Hepatocyte (in vitro differentiated cells): ENCODE measurements around the gene CBX4. TPM values are rescaled to one million over a fixed set of nuclear protein-coding genes. Genes with fewer than 3 reads are reported as not detected.

Experiments
- DNase-seq: peaks from one replicate; pipeline ENCODE4 v3.0.0-alpha.2; 2016; ENCODE audit warnings: low spot score
- H2AFZ ChIP-seq: fragments of 200-600 bp; sonication (generic); 2 replicates; pipeline ENCODE4 v1.6.0; 2016; ENCODE audit warnings: antibody characterized with exemption, mild to moderate bottlenecking
- H3K27ac ChIP-seq: fragments of 200-600 bp; sonication (generic); 2 replicates; pipeline ENCODE4 v1.5.1; 2016; ENCODE audit warnings: mild to moderate bottlenecking
- H3K27me3 ChIP-seq: fragments of 200-600 bp; sonication (generic); 2 replicates; pipeline ENCODE4 v1.6.1; 2016
- H3K36me3 ChIP-seq: fragments of 200-600 bp; sonication (generic); replicated peaks from 2 replicates; pipeline ENCODE4 v1.5.1; 2016; ENCODE audit warnings: low read depth; ENCODE audit not compliant: insufficient read depth
- H3K4me1 ChIP-seq: fragments of 200-600 bp; sonication (generic); 2 replicates; pipeline ENCODE4 v1.5.1; 2016; ENCODE audit warnings: mild to moderate bottlenecking, moderate library complexity; ENCODE audit not compliant: insufficient read depth
- H3K4me2 ChIP-seq: fragments of 200-600 bp; sonication (generic); 2 replicates; pipeline ENCODE4 v1.6.0; 2016
- H3K4me3 ChIP-seq: fragments of 200-600 bp; sonication (generic); 2 replicates; pipeline ENCODE4 v1.5.1; 2016; ENCODE audit warnings: mild to moderate bottlenecking
- H3K79me2 ChIP-seq: fragments of 200-600 bp; sonication (generic); 2 replicates; pipeline ENCODE4 v1.6.0; 2017; ENCODE audit warnings: mild to moderate bottlenecking
- H3K9me2 ChIP-seq: fragments of 200-600 bp; sonication (generic); replicated peaks from 2 replicates; pipeline ENCODE4 v1.6.0; 2017; ENCODE audit warnings: mild to moderate bottlenecking; ENCODE audit not compliant: insufficient read depth
- H3K9me3 ChIP-seq: fragments of 200-600 bp; sonication (generic); 2 replicates; pipeline ENCODE4 v1.5.1; 2016; ENCODE audit warnings: low read depth, mild to moderate bottlenecking
- H4K20me1 ChIP-seq: fragments of 200-600 bp; sonication (generic); 2 replicates; pipeline ENCODE4 v1.6.0; 2016; ENCODE audit warnings: mild to moderate bottlenecking; ENCODE audit not compliant: insufficient read depth, poor library complexity, severe bottlenecking
- EZH2 ChIP-seq: fragments of 200-600 bp; sonication (generic); IDR thresholded peaks from 2 replicates; pipeline ENCODE4 v1.6.1; 2016; ENCODE audit warnings: antibody characterized with exemption, mild to moderate bottlenecking, borderline replicate concordance
- EZH2phosphoT487 ChIP-seq: fragments of 200-600 bp; sonication (generic); IDR thresholded peaks from one replicate; pipeline ENCODE4 v1.6.1; 2018; ENCODE audit warnings: antibody characterized with exemption, mild to moderate bottlenecking, low read depth, moderate library complexity; ENCODE audit not compliant: unreplicated experiment, severe bottlenecking
- WGBS: methylation state at CpG from one replicate; pipeline ENCODE4 v1.1.6; 2016; ENCODE audit warnings: low lambda C conversion rate; ENCODE audit errors: missing lambda C conversion rate; 5-methylcytosine and 5-hydroxymethylcytosine counted together
- polyA plus RNA-seq: library from polyadenylated mRNA; unstranded; fragments of >200 nt; fragmentation: Nextera tagmentation; extraction: Ambion mirVana; gene quantifications from 2 replicates; pipeline ENCODE4 v1.2.1, GENCODE V29; 2016
- total RNA-seq: library from RNA; depleted of rRNA; stranded (reverse); fragments of >200 nt; gene quantifications from 2 replicates; pipeline ENCODE4 v1.2.3, GENCODE V29; 2014
- TF ChIP-seq, protein P1 (sequence below): fragments of 200-600 bp; sonication (generic); IDR thresholded peaks from 2 replicates; pipeline ENCODE4 v1.5.1; 2016; ENCODE audit warnings: antibody characterized with exemption, mild to moderate bottlenecking; ENCODE audit not compliant: poor library complexity

The CBX4 gene
- total and polyA plus RNA-seq, 2 experiments from 2014 or later: 56.1 to 86.7 TPM

DNA sequence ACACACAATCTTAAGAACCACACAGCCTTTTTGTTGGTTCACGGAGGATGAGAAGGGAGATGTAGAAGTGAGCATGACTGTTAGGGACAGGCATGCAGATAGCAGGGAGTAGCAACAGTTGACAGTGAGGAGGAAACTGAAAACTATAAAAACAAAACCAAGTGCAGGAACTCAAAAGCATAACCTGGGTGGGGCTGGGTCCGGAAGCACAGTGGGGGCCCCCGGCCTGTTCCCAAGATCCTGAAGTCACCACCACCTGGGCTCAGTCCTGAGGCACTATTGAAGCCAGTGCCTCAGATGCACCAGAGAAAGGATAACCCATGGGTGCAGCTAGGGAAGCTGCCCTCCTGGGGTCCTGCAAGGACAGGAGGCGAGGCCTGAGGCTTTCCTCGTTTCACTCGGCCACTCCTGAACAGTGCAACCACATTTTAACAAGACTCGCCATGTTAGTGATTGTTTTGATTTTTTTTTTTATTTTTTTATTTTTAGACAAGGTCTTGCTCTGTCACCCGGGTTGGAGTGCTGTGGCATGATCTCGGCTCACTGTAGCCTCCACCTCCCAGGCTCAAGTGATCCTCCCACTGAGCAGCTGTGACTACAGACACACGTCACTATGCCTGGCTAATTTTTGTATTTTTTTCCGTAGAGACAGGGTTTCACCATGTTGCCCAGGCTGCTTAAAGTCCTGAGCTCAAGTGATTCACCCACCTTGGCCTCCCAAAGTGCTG lies 27.7 kb upstream of the CBX4 start:
- H3K36me3 ChIP-seq: no peaks in the 10 kb centered on the region
- H3K27ac ChIP-seq: no peak overlapping the region
- no peak overlapping the region for H3K4me3 ChIP-seq
- H2AFZ ChIP-seq: no peak overlapping the region
- no peak for DNase-seq
- no peaks in the 10 kb centered on the region for H3K9me3 ChIP-seq
- TF ChIP-seq EZH2phosphoT487 (no peak), EZH2 (no peak)
- TF ChIP-seq, protein P1, sequence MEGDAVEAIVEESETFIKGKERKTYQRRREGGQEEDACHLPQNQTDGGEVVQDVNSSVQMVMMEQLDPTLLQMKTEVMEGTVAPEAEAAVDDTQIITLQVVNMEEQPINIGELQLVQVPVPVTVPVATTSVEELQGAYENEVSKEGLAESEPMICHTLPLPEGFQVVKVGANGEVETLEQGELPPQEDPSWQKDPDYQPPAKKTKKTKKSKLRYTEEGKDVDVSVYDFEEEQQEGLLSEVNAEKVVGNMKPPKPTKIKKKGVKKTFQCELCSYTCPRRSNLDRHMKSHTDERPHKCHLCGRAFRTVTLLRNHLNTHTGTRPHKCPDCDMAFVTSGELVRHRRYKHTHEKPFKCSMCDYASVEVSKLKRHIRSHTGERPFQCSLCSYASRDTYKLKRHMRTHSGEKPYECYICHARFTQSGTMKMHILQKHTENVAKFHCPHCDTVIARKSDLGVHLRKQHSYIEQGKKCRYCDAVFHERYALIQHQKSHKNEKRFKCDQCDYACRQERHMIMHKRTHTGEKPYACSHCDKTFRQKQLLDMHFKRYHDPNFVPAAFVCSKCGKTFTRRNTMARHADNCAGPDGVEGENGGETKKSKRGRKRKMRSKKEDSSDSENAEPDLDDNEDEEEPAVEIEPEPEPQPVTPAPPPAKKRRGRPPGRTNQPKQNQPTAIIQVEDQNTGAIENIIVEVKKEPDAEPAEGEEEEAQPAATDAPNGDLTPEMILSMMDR: no peak
- H3K9me2 ChIP-seq: no peaks in the 10 kb centered on the region
- no peaks in the 10 kb centered on the region for H3K27me3 ChIP-seq
- H4K20me1 ChIP-seq: no peaks in the 10 kb centered on the region
- H3K4me2 ChIP-seq: no peak overlapping the region
- WGBS: 78% methylated on average over 11 of the region's 11 CpGs
- H3K4me1 ChIP-seq: no peaks in the 10 kb centered on the region
- H3K79me2 ChIP-seq: no peaks in the 10 kb centered on the region

DNA sequence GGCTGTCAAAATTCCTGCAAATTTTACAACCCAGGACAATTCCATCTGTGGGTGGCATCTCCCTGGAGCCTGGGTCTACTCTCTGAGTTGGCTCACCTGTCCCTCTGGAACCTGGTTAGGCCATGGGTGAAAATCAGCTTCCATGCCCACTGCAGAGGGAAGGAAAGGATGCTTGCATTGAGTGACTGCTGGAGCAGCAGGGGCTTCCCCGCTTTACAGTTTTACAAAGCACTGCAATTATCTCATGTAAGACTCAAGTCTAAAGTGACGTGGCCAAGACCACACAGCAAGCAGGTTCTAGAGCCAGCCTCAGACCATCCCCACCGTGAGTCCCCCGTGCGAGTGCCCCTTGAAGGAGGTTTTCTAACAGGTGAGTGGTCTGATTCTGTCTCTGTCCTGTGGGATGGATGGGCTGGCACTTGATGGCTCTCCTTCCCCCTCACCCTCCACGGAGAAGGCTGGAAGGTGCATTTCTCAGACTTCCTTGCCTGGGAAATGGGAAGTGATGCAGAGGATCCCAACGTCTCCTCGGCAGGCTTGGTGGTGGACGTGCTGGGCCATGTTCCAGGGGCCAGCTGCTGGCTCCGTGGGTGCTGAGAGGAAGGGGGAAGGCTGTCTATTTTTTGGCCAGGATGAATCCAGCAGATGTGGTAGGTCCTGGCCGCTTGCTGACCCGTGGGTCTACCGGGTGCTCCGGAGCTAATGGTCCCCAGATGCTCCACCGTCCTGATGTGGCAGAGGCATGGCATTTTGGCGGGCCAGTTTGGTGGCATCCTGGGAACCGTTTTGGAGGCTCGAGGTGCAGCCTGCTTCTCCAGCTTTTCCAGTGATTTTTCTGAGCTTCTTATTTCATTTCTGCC lies 26.3 kb upstream of the CBX4 start:
- Histone ChIP-seq H3K4me1 (peaks cover 6% of the 10 kb centered on the region), H3K79me2 (no peaks in the 10 kb centered on the region), H3K9me2 (no peaks in the 10 kb centered on the region), H2AFZ (no peak overlapping the region), H3K27ac (no peak overlapping the region), H4K20me1 (no peaks in the 10 kb centered on the region), H3K4me3 (no peak overlapping the region), H3K4me2 (no peak overlapping the region), H3K9me3 (no peaks in the 10 kb centered on the region), H3K36me3 (no peaks in the 10 kb centered on the region), H3K27me3 (no peaks in the 10 kb centered on the region)
- 89% methylated on average over 18 of the region's 18 CpGs for WGBS
- DNase-seq: no peak
- no peak for TF ChIP-seq EZH2phosphoT487
- TF ChIP-seq, protein P1: no peak
- no peak for TF ChIP-seq EZH2

GRCh38 chr17:79864617-79865250 lies 25.5 kb upstream of the CBX4 start:
- Histone ChIP-seq H3K4me3 (no peak overlapping the region), H3K9me2 (no peaks in the 10 kb centered on the region), H3K9me3 (no peaks in the 10 kb centered on the region), H4K20me1 (no peaks in the 10 kb centered on the region), H3K27ac (no peak overlapping the region), H3K4me1 (peaks cover 11% of the 10 kb centered on the region), H3K36me3 (no peaks in the 10 kb centered on the region), H3K27me3 (no peaks in the 10 kb centered on the region), H2AFZ (no peak overlapping the region), H3K79me2 (no peaks in the 10 kb centered on the region), H3K4me2 (no peak overlapping the region)
- TF ChIP-seq EZH2phosphoT487 (no peak), EZH2 (no peak)
- TF ChIP-seq, protein P1: no peak
- WGBS: 88% methylated on average over 20 of the region's 20 CpGs
- DNase-seq: no peak
